Uterus (tissue), 4 donors: ENCODE data around the gene SNTB2. TPM values are rescaled to one million over a fixed set of nuclear protein-coding genes. Genes with fewer than 3 reads are reported as not detected.

Source experiments
- DNase-seq, 2 donors: peaks; one replicate each; pipeline ENCODE4 v3.0.0-alpha.2; 2019 to 2020
- H3K27ac ChIP-seq, 2 donors: fragments of 200-600 bp; sonication (generic); 1 replicate in 1 of 2; 2 replicates in 1 of 2; pipeline ENCODE4 v1.5.1; 2016 to 2018
- H3K27me3 ChIP-seq, 2 donors: fragments of 200-600 bp; sonication (generic); one replicate each; pipeline ENCODE4 v1.5.1; 2018 to 2019; ENCODE audit warnings: control low read depth in 1 of 2
- H3K36me3 ChIP-seq, 2 donors: fragments of 200-600 bp; sonication (generic); one replicate each; pipeline ENCODE4 v1.5.1; 2019; ENCODE audit warnings: control low read depth in 1 of 2
- H3K4me1 ChIP-seq, 2 donors: fragments of 200-600 bp; sonication (generic); one replicate each; pipeline ENCODE4 v1.5.1; 2018 to 2019; ENCODE audit warnings: control low read depth in 1 of 2
- H3K4me3 ChIP-seq, 2 donors: fragments of 200-600 bp; sonication (generic); 1 replicate in 1 of 2; 2 replicates in 1 of 2; pipeline ENCODE4 v1.5.1; 2018 to 2019; ENCODE audit warnings: mild to moderate bottlenecking in 1 of 2
- H3K9me3 ChIP-seq, 2 donors: fragments of 200-600 bp; sonication (generic); one replicate each; pipeline ENCODE4 v1.5.1; 2019; ENCODE audit warnings: control low read depth in 1 of 2
- POLR2A ChIP-seq, 2 donors: fragments of 450-650 bp; IDR thresholded peaks; one replicate each; pipeline ENCODE4 v1.6.1; 2016; ENCODE audit warnings: antibody characterized with exemption in 2 of 2, mild to moderate bottlenecking in 1 of 2, moderate library complexity in 1 of 2
- intact Hi-C: fragments of 100-400 bp; cut with DNase I; formaldehyde crosslinking; loops from one replicate; pipeline ENCODE4 v1.15.1; 2023; ENCODE audit warnings: low total_unique reads
- total RNA-seq, 4 donors: library from RNA; depleted of rRNA in 3 of 4; stranded (reverse); fragments of >200 nt in 3 of 4; gene quantifications; one replicate each; pipeline versions ENCODE4 v1.1.0 to v1.2.4, GENCODE V29; 2014 to 2023
- TF ChIP-seq, protein P1 (sequence below), 4 experiments: fragments of 200-600 bp in 2 of 4; fragments of 450-650 bp in 2 of 4; sonication (generic) in 2 of 4; IDR thresholded peaks; one replicate each; pipeline ENCODE4 v1.5.1; 2016 to 2019; ENCODE audit warnings: antibody characterized with exemption in 4 of 4, mild to moderate bottlenecking in 2 of 4, moderate library complexity in 1 of 4
- donor health status: DM: yes; HTN: yes; CAD: no.

The SNTB2 gene
- total RNA-seq, 4 donors from 2014 or later, result 28.2 to 88.0 (median 59.5) TPM

DNA sequence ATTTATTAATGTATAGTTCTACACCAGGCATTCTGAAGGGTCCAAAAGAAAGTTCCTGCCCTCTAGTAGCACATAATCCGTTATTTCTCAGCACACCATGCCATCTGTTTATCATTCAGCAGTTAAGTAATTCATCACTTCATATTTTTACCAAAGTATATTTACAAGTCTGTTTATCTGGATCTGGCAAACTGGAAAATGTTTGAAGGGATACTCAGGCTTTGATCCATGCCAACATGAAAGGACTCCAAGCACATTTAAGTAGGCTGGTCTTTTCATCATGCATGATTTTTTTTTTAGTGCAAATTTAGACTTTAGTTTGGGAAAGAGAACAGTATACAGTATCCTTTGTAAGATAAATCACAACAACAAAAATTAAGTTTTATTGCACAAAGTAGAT lies 120.1 kb downstream of the SNTB2 start:
- Histone ChIP-seq H3K9me3 (no peaks in the 10 kb centered on the region), H3K36me3 (no peaks in the 10 kb centered on the region), H3K4me3 (no peak overlapping the region), H3K27ac (no peak overlapping the region), H3K4me1 (no peaks in the 10 kb centered on the region), H3K27me3 (no peaks in the 10 kb centered on the region)
- intact Hi-C loops, result no loop called here
- no peak for DNase-seq
- TF ChIP-seq POLR2A (IDR thresholded peaks at IDR 0.05), result no peak
- TF ChIP-seq, protein P1, sequence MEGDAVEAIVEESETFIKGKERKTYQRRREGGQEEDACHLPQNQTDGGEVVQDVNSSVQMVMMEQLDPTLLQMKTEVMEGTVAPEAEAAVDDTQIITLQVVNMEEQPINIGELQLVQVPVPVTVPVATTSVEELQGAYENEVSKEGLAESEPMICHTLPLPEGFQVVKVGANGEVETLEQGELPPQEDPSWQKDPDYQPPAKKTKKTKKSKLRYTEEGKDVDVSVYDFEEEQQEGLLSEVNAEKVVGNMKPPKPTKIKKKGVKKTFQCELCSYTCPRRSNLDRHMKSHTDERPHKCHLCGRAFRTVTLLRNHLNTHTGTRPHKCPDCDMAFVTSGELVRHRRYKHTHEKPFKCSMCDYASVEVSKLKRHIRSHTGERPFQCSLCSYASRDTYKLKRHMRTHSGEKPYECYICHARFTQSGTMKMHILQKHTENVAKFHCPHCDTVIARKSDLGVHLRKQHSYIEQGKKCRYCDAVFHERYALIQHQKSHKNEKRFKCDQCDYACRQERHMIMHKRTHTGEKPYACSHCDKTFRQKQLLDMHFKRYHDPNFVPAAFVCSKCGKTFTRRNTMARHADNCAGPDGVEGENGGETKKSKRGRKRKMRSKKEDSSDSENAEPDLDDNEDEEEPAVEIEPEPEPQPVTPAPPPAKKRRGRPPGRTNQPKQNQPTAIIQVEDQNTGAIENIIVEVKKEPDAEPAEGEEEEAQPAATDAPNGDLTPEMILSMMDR (IDR thresholded peaks at IDR 0.05), result no peak

DNA sequence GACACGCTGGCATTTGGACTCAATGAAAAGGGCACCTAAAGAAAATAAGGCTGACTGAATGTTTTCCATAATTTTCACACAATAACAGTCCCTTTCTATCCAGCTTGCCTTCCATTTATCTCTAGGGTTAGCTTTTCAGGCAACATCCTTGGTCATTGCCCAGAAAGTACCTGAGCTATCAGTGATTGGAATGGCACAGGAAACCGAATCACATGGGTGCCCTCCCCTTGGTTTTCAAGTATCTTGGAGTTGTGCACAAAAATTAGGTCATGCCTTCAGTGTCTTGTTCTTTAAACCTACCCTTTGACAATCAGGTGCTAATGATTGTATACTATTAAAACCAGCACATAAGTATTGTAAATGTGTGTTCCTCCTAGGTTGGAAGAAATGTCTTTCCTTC lies 120.9 kb downstream of the SNTB2 start:
- Histone ChIP-seq H3K27ac (no peak overlapping the region), H3K4me3 (no peak overlapping the region), H3K4me1 (peaks cover 3 to 5% of the 10 kb centered on the region in 2 donors), H3K9me3 (no peaks in the 10 kb centered on the region), H3K27me3 (no peaks in the 10 kb centered on the region), H3K36me3 (no peaks in the 10 kb centered on the region)
- intact Hi-C loops, result no loop called here
- no peak for DNase-seq
- TF ChIP-seq, protein P1 (IDR thresholded peaks at IDR 0.05), result no peak
- TF ChIP-seq POLR2A (IDR thresholded peaks at IDR 0.05), result no peak

DNA sequence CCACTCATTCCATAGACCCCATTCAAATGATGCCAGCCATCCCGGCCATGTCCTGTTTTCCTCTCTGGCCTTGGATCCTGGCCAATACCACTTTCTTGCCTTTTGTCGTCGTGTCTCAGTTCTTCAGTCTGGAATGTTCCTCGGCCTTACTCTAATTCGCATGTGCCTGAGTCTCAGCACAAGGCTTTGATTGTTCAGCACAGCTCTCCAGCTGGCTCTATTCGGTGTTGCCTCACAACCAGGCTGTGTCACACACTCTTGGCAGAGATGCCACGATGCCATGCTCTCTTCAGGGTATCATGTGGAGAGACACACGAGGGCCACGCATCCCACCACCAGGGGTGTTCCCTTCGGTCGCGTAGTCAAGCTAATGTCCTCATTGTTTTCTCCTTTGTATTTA lies 122.4 kb downstream of the SNTB2 start:
- no peak overlapping the region for H3K27ac ChIP-seq
- no peaks in the 10 kb centered on the region for H3K27me3 ChIP-seq
- no peak for DNase-seq
- TF ChIP-seq, protein P1 (IDR thresholded peaks at IDR 0.05), result no peak
- H3K4me1 ChIP-seq, result peaks cover 5 to 6% of the 10 kb centered on the region in 2 donors
- intact Hi-C loops, result no loop called here
- no peak overlapping the region for H3K4me3 ChIP-seq
- no peaks in the 10 kb centered on the region for H3K9me3 ChIP-seq
- H3K36me3 ChIP-seq, result no peaks in the 10 kb centered on the region

DNA sequence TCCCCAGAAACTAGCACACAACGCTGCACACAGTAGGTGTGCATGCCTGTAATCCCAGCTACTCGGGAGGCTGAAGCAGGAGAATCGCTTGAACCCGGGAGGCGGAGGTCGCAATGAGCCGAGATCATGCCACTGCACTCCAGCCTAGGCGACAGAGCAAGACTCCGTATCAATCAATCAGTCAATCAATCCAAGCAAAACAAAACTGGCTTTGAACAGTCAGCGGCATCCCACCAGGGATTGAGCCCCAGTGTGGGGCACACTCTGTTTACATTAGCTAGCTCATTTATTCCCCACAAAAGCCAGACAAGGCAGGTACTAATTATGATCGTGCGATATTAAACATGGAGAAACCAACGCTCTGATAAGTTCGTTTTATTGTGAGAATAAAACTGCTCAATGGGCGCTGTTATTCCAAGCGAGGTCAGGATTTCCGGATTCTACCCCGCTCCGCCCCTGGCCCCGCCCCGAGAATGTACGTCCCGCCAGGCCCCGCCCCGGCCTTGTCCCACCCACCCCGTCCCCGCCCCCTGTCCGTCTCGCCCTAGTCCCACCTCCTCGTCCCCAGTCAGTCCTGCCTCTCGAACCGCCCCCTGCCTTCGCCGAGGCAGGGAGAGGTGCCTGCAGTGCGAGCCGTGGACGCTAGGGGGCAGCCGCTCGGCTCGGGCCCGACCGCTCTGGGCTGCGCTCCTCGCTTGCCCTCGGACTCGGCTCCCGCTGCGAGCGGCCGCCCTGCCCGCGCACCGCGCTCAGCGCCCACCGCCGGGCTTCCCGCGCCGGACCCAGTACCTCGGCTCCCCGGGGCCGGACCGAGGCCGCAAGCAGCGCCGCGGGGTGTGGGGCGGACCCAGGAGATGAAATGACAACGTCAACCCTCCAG lies 123.9 kb downstream of the SNTB2 start, which contains the start of gene VPS4A:
TSS of gene VPS4A (plus strand) at position 698 of the 880 bp plus-strand sequence. CDS start at position 860, 162 bp downstream.
- peak within 1 kb of the TSS; percentile 80 to 86 for H3K27ac ChIP-seq
- H3K27me3 ChIP-seq, result no peaks in the 10 kb centered on the region
- peak within 1 kb of the TSS; percentile 87 to 96 for H3K4me3 ChIP-seq
- H3K36me3 ChIP-seq, result no peaks in the 10 kb centered on the region
- TF ChIP-seq, protein P1 (IDR thresholded peaks at IDR 0.05), result peak; percentile 91 to 98 (median 96)
- peak in 1 of 2 donors; percentile 72 for TF ChIP-seq POLR2A (IDR thresholded peaks at IDR 0.05)
- peak; percentile 96 to 98 for DNase-seq
- no peaks in the 10 kb centered on the region for H3K9me3 ChIP-seq
- H3K4me1 ChIP-seq, result peaks cover 5 to 6% of the 10 kb centered on the region in 2 donors
- intact Hi-C loops, result no loop called here
